GM20431 (cell line): Measurements from ENCODE around the gene ITPK1.

Source experiments
- in situ Hi-C: fragments of 300-500 bp; cut with MseI, MboI; formaldehyde crosslinking; loops from one replicate; pipeline ENCODE4 v1.15.0; 2020; ENCODE audit warnings: low sequenced_read_pairs; ENCODE audit not compliant: unreplicated experiment

Gene ITPK1

DNA sequence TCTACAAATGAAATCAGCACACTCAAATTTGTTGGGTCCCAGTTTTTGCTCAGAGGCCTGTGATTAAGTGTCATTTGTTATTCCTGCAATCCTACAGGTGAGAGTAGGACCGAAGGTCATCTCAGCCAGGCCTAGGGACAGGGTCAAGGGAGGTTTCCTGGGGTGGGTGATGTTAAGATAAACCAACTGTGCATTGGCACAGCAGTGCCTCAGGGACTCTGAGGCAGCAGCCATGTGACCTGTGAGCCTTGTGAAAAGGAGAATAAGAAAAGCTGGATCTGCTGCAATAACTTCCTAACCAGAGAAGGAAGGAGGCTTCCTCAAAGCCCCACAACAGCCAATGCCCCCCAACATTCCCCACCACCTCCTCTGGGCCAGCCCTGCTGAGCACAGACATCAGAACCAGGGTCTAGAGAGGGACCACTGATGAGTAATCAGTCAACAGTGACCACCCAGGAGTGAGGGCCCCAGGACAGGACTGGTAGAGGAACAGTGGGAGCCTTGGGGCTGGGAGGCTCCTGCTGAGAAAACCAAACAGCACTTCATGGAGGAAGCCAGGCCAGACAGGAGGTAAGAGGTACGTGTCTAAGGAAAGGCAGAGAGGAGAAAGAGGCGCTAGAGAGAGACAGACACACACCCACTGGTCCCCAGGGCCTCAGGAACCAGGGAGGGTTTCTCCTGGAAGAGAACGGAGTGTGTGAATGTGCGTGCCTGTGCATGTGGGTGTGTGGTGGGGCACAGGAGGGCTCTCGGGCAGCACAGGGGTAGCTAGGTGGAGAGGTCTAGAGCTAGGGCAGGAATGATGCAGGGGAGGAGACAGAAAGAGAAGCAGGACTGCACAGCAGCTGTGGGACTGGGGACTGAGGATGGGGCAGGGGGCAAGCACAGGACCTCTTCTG lies 82.4 kb downstream of the ITPK1 start:
- in situ Hi-C loops: no loop called here

GRCh38 chr14:93032421-93032936 lies 83.2 kb downstream of the ITPK1 start:
- in situ Hi-C loops: no loop called here

DNA sequence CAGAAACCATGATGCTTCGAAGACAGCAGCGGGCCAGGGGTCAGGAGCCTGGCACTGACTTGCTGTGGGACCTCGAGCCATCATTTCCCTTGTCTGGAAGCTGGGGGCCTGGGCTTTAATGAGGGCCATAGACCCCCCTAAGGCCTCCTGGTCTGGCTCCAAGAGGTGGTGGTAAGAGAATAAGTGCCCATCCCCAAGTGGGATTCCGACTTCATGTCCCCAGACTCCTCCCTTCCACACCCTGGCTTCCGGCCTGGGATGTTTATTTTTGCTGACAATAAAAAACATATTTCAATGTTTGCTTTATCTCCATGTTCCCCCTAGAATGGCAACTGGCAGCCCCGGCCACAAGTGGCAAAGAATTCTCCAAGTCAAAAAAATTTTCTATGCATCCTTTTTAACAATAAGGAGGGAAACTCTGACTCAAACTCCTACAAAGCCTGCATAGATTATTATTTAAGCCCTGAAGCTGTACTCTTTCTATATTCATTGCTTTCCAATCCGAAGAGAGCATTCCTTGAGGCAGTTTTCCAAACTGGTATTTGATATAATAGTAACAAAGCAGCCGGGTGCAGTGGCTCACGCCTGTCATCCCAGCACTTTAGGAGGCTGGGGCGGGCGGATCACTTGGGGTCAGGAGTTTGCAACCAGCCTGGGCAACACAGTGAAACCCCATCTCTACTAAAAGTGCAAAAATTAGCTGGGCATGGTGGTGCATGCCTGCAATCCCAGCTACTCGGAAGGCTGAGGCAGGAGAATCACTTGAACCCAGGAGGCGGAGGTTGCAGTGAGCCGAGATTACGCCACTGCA lies 84.0 kb downstream of the ITPK1 start:
- in situ Hi-C loops: no loop called here

DNA sequence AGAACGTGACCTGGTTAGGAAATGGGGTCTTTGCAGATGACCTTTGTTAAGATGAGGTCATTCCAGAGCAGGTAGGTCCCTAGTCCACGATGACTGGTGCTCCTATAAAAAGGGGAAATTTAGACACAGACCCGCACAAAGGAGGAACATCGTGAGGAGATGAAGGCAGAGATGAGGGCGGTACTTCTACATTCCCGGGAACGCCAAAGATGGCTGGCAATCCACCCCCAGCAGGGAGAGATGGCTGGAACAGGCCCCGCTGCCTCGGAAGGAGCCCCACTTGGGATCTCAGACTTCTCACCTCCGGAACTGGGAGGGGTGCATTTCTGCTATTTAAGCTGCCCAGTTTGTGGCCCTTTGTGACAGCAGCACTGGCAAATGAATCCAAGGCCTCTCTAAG lies 85.0 kb downstream of the ITPK1 start:
- in situ Hi-C loops: no loop called here

GRCh38 chr14:93029911-93030508 lies 85.7 kb downstream of the ITPK1 start:
- in situ Hi-C loops: no loop called here

- in situ Hi-C loops: no loop called here
Measured at GRCh38 chr14:93029417-93029816, 86.3 kb downstream of the ITPK1 start.

GRCh38 chr14:93028724-93029076 lies 87.0 kb downstream of the ITPK1 start:
- in situ Hi-C loops: no loop called here

- in situ Hi-C loops: no loop called here
Measured at GRCh38 chr14:93027810-93028723, 87.7 kb downstream of the ITPK1 start.

DNA sequence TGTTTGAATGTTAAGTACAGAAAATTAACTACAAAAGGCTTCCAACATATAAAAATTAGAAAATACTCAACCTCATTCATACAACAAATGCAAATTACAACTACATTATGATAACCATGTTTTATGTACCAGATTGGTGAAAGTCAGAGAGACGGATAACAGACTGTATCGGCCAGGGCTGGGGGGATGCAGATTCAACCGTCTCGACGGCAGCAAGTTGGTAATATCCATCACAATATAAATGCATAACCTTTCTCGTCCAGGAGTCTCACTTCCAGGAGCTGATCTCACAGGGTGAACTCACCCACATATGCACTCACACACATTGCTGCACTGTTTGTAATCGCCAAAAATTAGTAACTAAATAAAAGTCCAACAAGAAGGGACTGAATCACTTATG lies 89.4 kb downstream of the ITPK1 start:
- in situ Hi-C loops: no loop called here

- in situ Hi-C loops: no loop called here
Measured at GRCh38 chr14:93025055-93025454, 90.7 kb downstream of the ITPK1 start.

DNA sequence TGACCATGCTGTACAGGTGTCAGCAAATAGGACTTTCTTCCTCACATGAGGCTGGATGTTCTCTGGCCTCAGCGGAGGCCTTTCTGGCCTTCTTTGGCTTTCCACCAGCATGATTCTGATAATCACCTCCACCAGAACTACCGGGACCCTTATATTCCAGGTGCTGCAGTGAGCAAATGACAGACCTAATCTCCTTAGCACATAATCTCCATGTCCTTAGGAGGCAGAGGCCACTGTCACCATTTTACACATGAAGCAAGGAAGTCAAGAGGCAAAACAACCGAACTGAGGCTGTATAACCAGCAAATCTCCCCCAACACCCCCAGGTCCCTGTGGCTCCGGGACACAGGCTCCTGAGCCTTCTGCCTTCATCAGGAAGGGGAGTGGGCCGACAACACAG lies 91.2 kb downstream of the ITPK1 start:
- in situ Hi-C loops: no loop called here

DNA sequence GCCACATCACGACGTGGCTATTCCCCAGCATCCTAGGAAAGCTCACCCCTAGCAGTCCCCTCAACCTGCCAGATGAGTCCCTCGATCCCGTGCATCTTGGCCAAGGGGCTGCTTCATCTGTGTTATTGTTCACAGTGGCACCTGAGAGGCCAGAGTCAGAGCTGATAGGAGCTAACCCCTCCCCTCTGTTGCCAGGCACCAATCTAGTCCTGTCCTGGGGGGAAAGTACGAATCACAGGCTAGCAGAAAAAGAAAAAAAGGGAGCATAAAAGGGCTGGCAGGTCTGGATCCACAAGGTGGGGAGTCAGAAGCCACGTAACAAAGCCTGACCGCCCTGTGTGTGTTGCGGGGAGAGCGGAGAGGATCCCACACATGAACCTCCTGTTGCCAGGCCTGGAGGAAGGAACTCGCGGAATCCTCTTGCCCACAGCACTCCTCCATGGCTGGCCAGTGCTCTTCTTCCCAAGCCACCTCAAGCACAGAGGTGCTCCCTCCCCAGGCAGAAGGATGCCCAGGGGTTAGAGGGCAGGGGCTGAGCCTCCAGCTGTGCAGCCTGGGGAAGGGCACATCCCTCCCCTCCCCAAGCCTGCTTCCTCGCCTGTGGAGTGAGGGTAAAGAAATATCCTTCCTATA lies 91.8 kb downstream of the ITPK1 start:
- in situ Hi-C loops: no loop called here

- in situ Hi-C loops: no loop called here
Measured at GRCh38 chr14:93023039-93023438, 92.7 kb downstream of the ITPK1 start.

- in situ Hi-C loops: no loop called here
Measured at GRCh38 chr14:93019970-93020369, 95.8 kb downstream of the ITPK1 start.

GRCh38 chr14:93019367-93019843 lies 96.3 kb downstream of the ITPK1 start:
- in situ Hi-C loops: no loop called here

DNA sequence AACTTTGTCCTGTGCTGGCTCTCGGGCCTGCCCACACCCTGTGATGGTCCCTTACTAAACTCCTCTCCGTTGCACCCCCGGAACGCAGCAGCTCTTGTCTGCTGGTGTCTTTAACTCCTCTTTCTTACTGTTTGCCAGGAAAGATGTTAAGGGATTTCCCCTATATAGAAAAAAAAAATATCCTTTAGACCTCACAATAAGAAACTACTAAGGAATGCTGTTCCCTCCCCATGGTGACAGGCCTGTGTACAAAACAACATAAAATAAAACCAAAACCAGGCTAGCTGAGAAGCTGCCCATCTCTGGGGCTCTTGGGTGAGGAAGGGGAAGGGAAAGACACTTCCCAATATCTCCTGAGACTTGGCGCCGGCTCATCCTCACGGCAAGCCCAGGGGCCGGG lies 97.4 kb downstream of the ITPK1 start:
- in situ Hi-C loops: no loop called here

DNA sequence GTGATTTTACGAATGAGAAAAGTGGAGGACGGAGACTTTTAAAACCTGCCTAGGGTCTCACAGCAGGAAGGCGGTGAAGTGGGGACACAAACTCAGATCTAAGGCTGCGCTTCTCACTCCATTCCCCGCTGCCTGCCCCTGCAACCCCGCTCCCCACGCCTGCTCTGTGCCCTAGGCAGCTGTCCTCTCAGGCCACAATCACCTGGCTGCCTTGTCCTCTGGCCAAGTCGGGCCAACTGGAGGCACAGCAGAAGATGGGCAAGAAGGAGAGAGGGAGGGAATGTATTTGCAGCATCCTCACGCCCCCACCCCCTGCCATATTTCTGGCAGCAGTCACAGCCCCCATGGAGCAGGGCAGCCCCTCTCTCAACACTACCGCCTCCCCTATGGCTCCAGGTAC lies 97.8 kb downstream of the ITPK1 start:
- in situ Hi-C loops: no loop called here

GRCh38 chr14:93017301-93017797 lies 98.4 kb downstream of the ITPK1 start:
- in situ Hi-C loops: no loop called here

GRCh38 chr14:93016275-93016845 lies 99.4 kb downstream of the ITPK1 start:
- in situ Hi-C loops: no loop called here
